Smooth muscle cell (in vitro differentiated cells): ENCODE measurements around the gene UBA1. TPM values are rescaled to one million over a fixed set of nuclear protein-coding genes. Genes with fewer than 3 reads are reported as not detected.

ENCODE experiments used
- DNase-seq: peaks from one replicate; lab custom pipeline; 2025; ENCODE audit not compliant: unreplicated experiment; lab: John Stamatoyannopoulos, UW
- H2AFZ ChIP-seq: fragments of 200-600 bp; sonication (generic); 2 replicates; pipeline ENCODE4 v1.6.0; 2016; ENCODE audit warnings: antibody characterized with exemption, low read depth, mild to moderate bottlenecking
- H3F3A ChIP-seq: fragments of 200-600 bp; sonication (generic); 2 replicates; pipeline ENCODE4 v1.6.0; 2017; ENCODE audit warnings: antibody characterized with exemption, low read depth
- H3K27ac ChIP-seq: fragments of 200-600 bp; sonication (generic); 2 replicates; pipeline ENCODE4 v1.5.1; 2016; ENCODE audit warnings: low read depth, mild to moderate bottlenecking
- H3K27me3 ChIP-seq: fragments of 200-600 bp; sonication (generic); 2 replicates; pipeline ENCODE4 v1.6.1; 2016; ENCODE audit warnings: low read depth, mild to moderate bottlenecking
- H3K36me3 ChIP-seq: fragments of 200-600 bp; sonication (generic); 2 replicates; pipeline ENCODE4 v1.5.1; 2016; ENCODE audit warnings: low read depth
- H3K4me1 ChIP-seq: fragments of 200-600 bp; sonication (generic); 2 replicates; pipeline ENCODE4 v1.5.1; 2016; ENCODE audit warnings: low read depth
- H3K4me2 ChIP-seq: fragments of 200-600 bp; sonication (generic); 2 replicates; pipeline ENCODE4 v1.6.0; 2016; ENCODE audit warnings: mild to moderate bottlenecking
- H3K4me3 ChIP-seq: fragments of 200-600 bp; sonication (generic); 2 replicates; pipeline ENCODE4 v1.5.1; 2016; ENCODE audit warnings: mild to moderate bottlenecking
- H3K79me2 ChIP-seq: fragments of 200-600 bp; sonication (generic); 2 replicates; pipeline ENCODE4 v1.6.0; 2016; ENCODE audit warnings: low read depth, mild to moderate bottlenecking
- H3K9ac ChIP-seq: fragments of 200-600 bp; sonication (generic); 2 replicates; pipeline ENCODE4 v1.6.0; 2016; ENCODE audit warnings: low read depth
- H3K9me3 ChIP-seq: fragments of 200-600 bp; sonication (generic); replicated peaks from 2 replicates; pipeline ENCODE4 v1.5.1; 2016; ENCODE audit warnings: low read depth
- H4K20me1 ChIP-seq: fragments of 200-600 bp; sonication (generic); 2 replicates; pipeline ENCODE4 v1.6.0; 2016; ENCODE audit warnings: low read depth
- WGBS: methylation state at CpG from one replicate; pipeline ENCODE4 v1.1.7; 2016; ENCODE audit warnings: low lambda C conversion rate; 5-methylcytosine and 5-hydroxymethylcytosine counted together
- polyA plus RNA-seq: library from polyadenylated mRNA; unstranded; fragments of >200 nt; fragmentation: Nextera tagmentation; extraction: Ambion mirVana; gene quantifications from 2 replicates; pipeline ENCODE4 v1.2.1, GENCODE V29; 2016
- total RNA-seq: library from RNA; depleted of rRNA; stranded (reverse); fragments of >200 nt; gene quantifications from 2 replicates; pipeline ENCODE4 v1.2.3, GENCODE V29; 2014
- TF ChIP-seq, protein P1 (sequence below): fragments of 200-600 bp; sonication (generic); IDR thresholded peaks from 2 replicates; pipeline ENCODE4 v1.5.1; 2017; ENCODE audit warnings: borderline replicate concordance, mild to moderate bottlenecking, antibody characterized with exemption; ENCODE audit not compliant: insufficient read depth, poor library complexity, severe bottlenecking

The UBA1 gene
- total and polyA plus RNA-seq, 2 experiments from 2014 or later: 223 to 246 TPM

DNA sequence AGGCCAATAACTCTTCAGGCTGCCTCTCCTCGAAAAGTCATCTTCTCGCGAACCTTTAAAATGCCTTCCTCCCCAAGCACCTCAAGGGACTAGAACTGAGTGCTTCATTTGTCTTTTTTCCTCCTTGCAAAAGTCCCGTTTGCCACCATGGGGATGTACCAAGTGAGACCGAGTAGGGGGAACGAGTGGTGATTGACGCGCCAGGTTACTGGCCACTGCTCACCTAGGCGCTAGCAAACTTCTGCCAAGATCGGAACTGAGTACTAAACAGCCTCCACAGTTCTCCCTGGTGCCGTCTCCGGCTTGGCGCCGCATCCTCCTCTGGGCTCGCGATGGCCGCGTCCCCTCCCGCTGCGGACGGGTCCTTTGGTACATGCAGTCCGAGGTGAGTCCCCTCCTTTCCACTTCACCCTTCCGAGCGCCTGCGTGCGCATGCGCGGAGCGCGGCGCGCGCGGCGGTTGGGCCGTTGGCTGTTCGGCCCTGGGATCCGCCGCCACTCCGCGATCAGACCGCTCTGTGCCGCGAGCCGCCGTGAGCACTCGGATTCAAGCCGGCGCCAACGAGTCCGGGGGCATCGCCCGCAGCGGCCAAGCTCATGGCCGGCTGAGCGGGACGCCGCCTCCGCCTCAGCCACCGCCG, 24.8 kb downstream of the UBA1 start, which contains the start of gene CDK16:
Gene CDK16, plus strand, starts transcription at position 402 of the 640 bp plus-strand sequence. CDS start 4,877 bp downstream, outside the sequence.
- Histone ChIP-seq H4K20me1 (peaks cover 44% of the 10 kb centered on the region), H3K9me3 (no peaks in the 10 kb centered on the region), H3K4me2 (peak within 1 kb of the TSS; percentile 93), H3K27me3 (no peaks in the 10 kb centered on the region), H3K27ac (peak within 1 kb of the TSS; percentile 99), H3K36me3 (peaks cover 4% of the 10 kb centered on the region), H3K4me1 (peaks cover 21% of the 10 kb centered on the region), H3K9ac (peak within 1 kb of the TSS; percentile 99), H3K79me2 (peaks cover 43% of the 10 kb centered on the region), H3F3A (peaks cover 33% of the 10 kb centered on the region), H2AFZ (no peak within 1 kb of the TSS), H3K4me3 (peak within 1 kb of the TSS; percentile 72)
- TF ChIP-seq, protein P1, sequence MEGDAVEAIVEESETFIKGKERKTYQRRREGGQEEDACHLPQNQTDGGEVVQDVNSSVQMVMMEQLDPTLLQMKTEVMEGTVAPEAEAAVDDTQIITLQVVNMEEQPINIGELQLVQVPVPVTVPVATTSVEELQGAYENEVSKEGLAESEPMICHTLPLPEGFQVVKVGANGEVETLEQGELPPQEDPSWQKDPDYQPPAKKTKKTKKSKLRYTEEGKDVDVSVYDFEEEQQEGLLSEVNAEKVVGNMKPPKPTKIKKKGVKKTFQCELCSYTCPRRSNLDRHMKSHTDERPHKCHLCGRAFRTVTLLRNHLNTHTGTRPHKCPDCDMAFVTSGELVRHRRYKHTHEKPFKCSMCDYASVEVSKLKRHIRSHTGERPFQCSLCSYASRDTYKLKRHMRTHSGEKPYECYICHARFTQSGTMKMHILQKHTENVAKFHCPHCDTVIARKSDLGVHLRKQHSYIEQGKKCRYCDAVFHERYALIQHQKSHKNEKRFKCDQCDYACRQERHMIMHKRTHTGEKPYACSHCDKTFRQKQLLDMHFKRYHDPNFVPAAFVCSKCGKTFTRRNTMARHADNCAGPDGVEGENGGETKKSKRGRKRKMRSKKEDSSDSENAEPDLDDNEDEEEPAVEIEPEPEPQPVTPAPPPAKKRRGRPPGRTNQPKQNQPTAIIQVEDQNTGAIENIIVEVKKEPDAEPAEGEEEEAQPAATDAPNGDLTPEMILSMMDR: no peak
- DNase-seq: peak; percentile 88
- 2% methylated on average over 61 of the region's 61 CpGs for WGBS

GRCh38 chrX:47218920-47219815, 25.5 kb downstream of the UBA1 start:
- TF ChIP-seq, protein P1: no peak
- peak; percentile 26 for DNase-seq
- peak overlapping the region; percentile 93 for H3K4me2 ChIP-seq
- peak overlapping the region; percentile 72 for H3K4me3 ChIP-seq
- peak overlapping the region; percentile 99 for H3K9ac ChIP-seq
- WGBS: 3% methylated on average over 44 of the region's 60 CpGs
- no peaks in the 10 kb centered on the region for H3K27me3 ChIP-seq
- H3K27ac ChIP-seq: peak overlapping the region; percentile 97
- H4K20me1 ChIP-seq: peaks cover 50% of the 10 kb centered on the region
- H3K4me1 ChIP-seq: peaks cover 21% of the 10 kb centered on the region
- peaks cover 26% of the 10 kb centered on the region for H3F3A ChIP-seq
- no peak overlapping the region for H2AFZ ChIP-seq
- no peaks in the 10 kb centered on the region for H3K36me3 ChIP-seq
- peaks cover 43% of the 10 kb centered on the region for H3K79me2 ChIP-seq
- H3K9me3 ChIP-seq: no peaks in the 10 kb centered on the region

DNA sequence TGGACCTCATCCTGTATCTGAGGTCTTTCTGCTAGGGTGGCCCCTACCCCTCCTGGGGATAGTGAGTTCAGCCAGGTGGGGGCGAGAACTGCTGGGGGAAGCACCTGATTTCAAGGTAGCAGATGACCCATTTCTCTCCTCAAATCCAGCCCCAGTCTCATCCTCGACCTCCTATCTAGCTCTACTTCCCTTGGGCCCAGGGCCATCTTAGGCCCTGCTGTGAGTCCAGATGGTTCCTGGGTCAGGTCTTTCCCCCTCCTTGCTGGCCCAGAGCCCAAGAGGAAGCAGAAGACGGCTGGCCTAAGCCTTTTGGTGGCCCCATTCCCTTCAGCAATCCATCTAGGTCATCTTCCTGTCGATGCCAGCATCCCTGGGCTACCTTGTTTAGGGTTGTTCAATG, 28.1 kb downstream of the UBA1 start:
- Histone ChIP-seq H3K79me2 (peaks cover 43% of the 10 kb centered on the region), H3K4me3 (no peak overlapping the region), H3K4me1 (peaks cover 14% of the 10 kb centered on the region), H3K4me2 (no peak overlapping the region), H3F3A (peaks cover 3% of the 10 kb centered on the region), H3K36me3 (peaks cover 6% of the 10 kb centered on the region), H2AFZ (no peak overlapping the region), H3K27me3 (no peaks in the 10 kb centered on the region), H3K27ac (no peak overlapping the region), H3K9ac (no peak overlapping the region), H4K20me1 (peaks cover 54% of the 10 kb centered on the region), H3K9me3 (no peaks in the 10 kb centered on the region)
- TF ChIP-seq, protein P1: no peak
- WGBS: 96% methylated on average over 4 of the region's 4 CpGs
- DNase-seq: no peak
